H1 (cell line): ENCODE results near the gene SPDYE6. TPM values are rescaled to one million over a fixed set of nuclear protein-coding genes. Genes with fewer than 3 reads are reported as not detected.

ENCODE experiments used
- CTCF ChIA-PET: fragments of 300-600 bp; sonication (Branson Sonifier 250); formaldehyde crosslinking; loops from one replicate; lab custom pipeline; 2021; ENCODE audit not compliant: partially characterized antibody; lab: Charles Lee
- POLR2A ChIA-PET: fragments of 300-600 bp; sonication (Branson Sonifier 250); formaldehyde crosslinking; loops from one replicate; lab custom pipeline; 2021; ENCODE audit warnings: inconsistent platforms; ENCODE audit not compliant: partially characterized antibody; lab: Charles Lee
- DNase-seq, 2 experiments: peaks; one replicate each; pipeline versions ENCODE4 v3.0.0 to v3.0.0-alpha.2; 2010 to 2022; ENCODE audit warnings: low spot score in 2 of 2, low read depth in 1 of 2, mixed read lengths in 1 of 2
- FAIRE-seq: peaks from 2 replicates; lab custom pipeline; 2011; peaks lifted over from hg19 to GRCh38; lab: Jason Lieb, UNC
- H2AFZ ChIP-seq: 2 replicates; pipeline ENCODE4 v1.8.1; 2012; ENCODE audit warnings: low read length, inconsistent platforms
- H2AK5ac ChIP-seq: 2 replicates; pipeline ENCODE4 v1.6.1; 2013; ENCODE audit warnings: low read depth, low read length
- H2BK120ac ChIP-seq: replicated peaks from 2 replicates; pipeline ENCODE3; 2013; ENCODE audit warnings: low read depth, low read length, inconsistent platforms
- H2BK12ac ChIP-seq: 2 replicates; pipeline ENCODE4 v1.6.1; 2013; ENCODE audit warnings: low read depth, low read length
- H2BK15ac ChIP-seq: 2 replicates; pipeline ENCODE4 v1.6.1; 2013; ENCODE audit warnings: low read length
- H2BK20ac ChIP-seq: 2 replicates; pipeline ENCODE4 v1.6.1; 2013; ENCODE audit warnings: low read length
- H2BK5ac ChIP-seq: 2 replicates; pipeline ENCODE4 v1.6.1; 2013; ENCODE audit warnings: low read depth, low read length
- H3K14ac ChIP-seq: 2 replicates; pipeline ENCODE4 v1.6.1; 2013; ENCODE audit warnings: inconsistent platforms; ENCODE audit not compliant: insufficient read length
- H3K18ac ChIP-seq: 2 replicates; pipeline ENCODE4 v1.6.1; 2013; ENCODE audit warnings: low read length; ENCODE audit errors: extremely low read depth
- H3K23ac ChIP-seq: 2 replicates; pipeline ENCODE4 v1.6.1; 2013; ENCODE audit warnings: inconsistent platforms; ENCODE audit not compliant: insufficient read length
- H3K23me2 ChIP-seq: 2 replicates; pipeline ENCODE4 v1.6.1; 2013; ENCODE audit warnings: low read depth, low read length
- H3K27ac ChIP-seq: 2 replicates; pipeline ENCODE4 v1.6.1; 2011; ENCODE audit warnings: low read depth, low read length, inconsistent platforms
- H3K27me3 ChIP-seq, 4 experiments: replicated peaks in 1 of 4; 1 replicate in 1 of 4; 2 replicates in 3 of 4; pipeline versions ENCODE4 v1.6.1 to v1.8.1; 2011 to 2013; ENCODE audit warnings: low read length in 3 of 4, mild to moderate bottlenecking in 3 of 4, inconsistent platforms in 2 of 4, mixed read lengths in 2 of 4, moderate library complexity in 1 of 4; ENCODE audit not compliant: control insufficient read depth in 3 of 4, insufficient read depth in 3 of 4; ENCODE audit errors: extremely low read depth in 1 of 4
- H3K36me3 ChIP-seq, 4 experiments: 2 replicates each; pipeline versions ENCODE4 v1.6.1 to v1.8.1; 2011 to 2013; ENCODE audit warnings: mild to moderate bottlenecking in 4 of 4, low read length in 3 of 4, moderate library complexity in 2 of 4, control low read depth in 1 of 4, inconsistent platforms in 1 of 4; ENCODE audit not compliant: insufficient read depth in 4 of 4, control insufficient read depth in 2 of 4
- H3K4ac ChIP-seq: replicated peaks from 2 replicates; pipeline ENCODE3; 2013; ENCODE audit warnings: low read length, low read depth, mixed read lengths, inconsistent platforms; ENCODE audit not compliant: insufficient read length
- H3K4me1 ChIP-seq, 4 experiments: replicated peaks in 1 of 4; 1 replicate in 1 of 4; 2 replicates in 3 of 4; pipeline versions ENCODE4 v1.6.1 to v1.8.1; 2011 to 2013; ENCODE audit warnings: low read length in 3 of 4, inconsistent platforms in 2 of 4, mixed read lengths in 1 of 4; ENCODE audit not compliant: insufficient read depth in 4 of 4, control insufficient read depth in 3 of 4
- H3K4me2 ChIP-seq, 2 experiments: 2 replicates each; pipeline versions ENCODE4 v1.6.1 to v1.8.1; 2011 to 2013; ENCODE audit warnings: low read depth in 2 of 2, low read length in 2 of 2, control low read depth in 1 of 2, inconsistent platforms in 1 of 2, mild to moderate bottlenecking in 1 of 2; ENCODE audit not compliant: insufficient read depth in 1 of 2
- H3K4me3 ChIP-seq, 4 experiments: fragments of 200-600, 300-600 bp in 1 of 4; sonication (generic), shearing (Covaris generic), sonication (Bioruptor Twin) in 1 of 4; 2 replicates each; pipeline versions ENCODE4 v1.5.1 to v1.8.1; 2011 to 2016; ENCODE audit warnings: low read length in 4 of 4, low read depth in 3 of 4, control low read depth in 2 of 4, inconsistent platforms in 2 of 4, mild to moderate bottlenecking in 2 of 4, mixed read lengths in 1 of 4, moderate library complexity in 1 of 4; ENCODE audit not compliant: insufficient read depth in 2 of 4; ENCODE audit errors: extremely low read depth in 1 of 4
- H3K56ac ChIP-seq: replicated peaks from 2 replicates; pipeline ENCODE3; 2013; ENCODE audit warnings: low read depth, mild to moderate bottlenecking, mixed read lengths, low read length, inconsistent platforms; ENCODE audit not compliant: insufficient read length
- H3K79me1 ChIP-seq: 2 replicates; pipeline ENCODE4 v1.6.1; 2013; ENCODE audit warnings: low read depth, low read length, control low read depth
- H3K79me2 ChIP-seq, 2 experiments: 2 replicates each; pipeline versions ENCODE4 v1.6.1 to v1.8.1; 2012 to 2013; ENCODE audit warnings: low read length in 2 of 2, mild to moderate bottlenecking in 2 of 2, inconsistent platforms in 1 of 2; ENCODE audit not compliant: insufficient read depth in 2 of 2, control insufficient read depth in 1 of 2
- H3K9ac ChIP-seq, 4 experiments: replicated peaks in 1 of 4; 1 replicate in 1 of 4; 2 replicates in 3 of 4; pipeline versions ENCODE4 v1.6.1 to v1.8.1; 2011 to 2013; ENCODE audit warnings: low read depth in 3 of 4, low read length in 3 of 4, control low read depth in 2 of 4, mild to moderate bottlenecking in 2 of 4, moderate library complexity in 2 of 4, inconsistent platforms in 1 of 4; ENCODE audit errors: extremely low read depth in 1 of 4
- H3K9me3 ChIP-seq, 2 experiments: 2 replicates each; pipeline versions ENCODE4 v1.6.1 to v1.8.1; 2012 to 2013; ENCODE audit warnings: mild to moderate bottlenecking in 2 of 2, moderate library complexity in 2 of 2, control low read depth in 1 of 2, inconsistent platforms in 1 of 2, low read depth in 1 of 2, low read length in 1 of 2, mixed read lengths in 1 of 2; ENCODE audit not compliant: insufficient read depth in 2 of 2
- H4K20me1 ChIP-seq, 2 experiments: replicated peaks in 1 of 2; 2 replicates each; pipeline versions ENCODE3 to v1.8.1; 2011 to 2013; ENCODE audit warnings: inconsistent platforms in 2 of 2, low read length in 2 of 2, mild to moderate bottlenecking in 1 of 2; ENCODE audit not compliant: insufficient read depth in 2 of 2, control insufficient read depth in 1 of 2
- H4K5ac ChIP-seq: 2 replicates; pipeline ENCODE4 v1.6.1; 2013; ENCODE audit warnings: low read length, low read depth, mixed read lengths, inconsistent platforms; ENCODE audit not compliant: insufficient read length
- H4K8ac ChIP-seq: 2 replicates; pipeline ENCODE4 v1.8.0; 2013; ENCODE audit warnings: mild to moderate bottlenecking, moderate library complexity, low read length, inconsistent platforms; ENCODE audit not compliant: insufficient read depth; ENCODE audit errors: extremely low read depth
- H4K91ac ChIP-seq: replicated peaks from 2 replicates; pipeline ENCODE3; 2013; ENCODE audit warnings: low read length, mixed read lengths, inconsistent platforms; ENCODE audit not compliant: insufficient read length
- CEBPB ChIP-seq: IDR thresholded peaks from 2 replicates; pipeline ENCODE4 v1.6.1; 2012; ENCODE audit warnings: low read depth, low read length
- CTBP2 ChIP-seq: IDR thresholded peaks from 2 replicates; pipeline ENCODE4 v1.7.0; 2011; ENCODE audit warnings: borderline replicate concordance, mild to moderate bottlenecking, moderate library complexity, mixed read lengths, low read length; ENCODE audit not compliant: insufficient read depth, insufficient read length
- EZH2 ChIP-seq: fragments of 200-600 bp; sonication (generic); IDR thresholded peaks from 2 replicates; pipeline ENCODE4 v1.7.1; 2012; ENCODE audit warnings: low read depth, mild to moderate bottlenecking, moderate library complexity, low read length, inconsistent platforms; ENCODE audit not compliant: severe bottlenecking
- HDAC2 ChIP-seq, 2 experiments: fragments of 300-600 bp in 1 of 2; sonication (generic) in 1 of 2; IDR thresholded peaks; 2 replicates each; pipeline ENCODE4 v1.6.1; 2011 to 2012; ENCODE audit warnings: low read depth in 2 of 2, low read length in 2 of 2, mild to moderate bottlenecking in 2 of 2, moderate library complexity in 2 of 2, borderline replicate concordance in 1 of 2, inconsistent platforms in 1 of 2
- JUN ChIP-seq: IDR thresholded peaks from 2 replicates; pipeline ENCODE4 v1.6.1; 2011; ENCODE audit warnings: low read depth, mild to moderate bottlenecking, improper control_type of control experiment, low read length
- POLR2AphosphoS5 ChIP-seq: IDR thresholded peaks from 2 replicates; pipeline ENCODE4 v1.6.1; 2011; ENCODE audit warnings: low read depth, low read length
- SP2 ChIP-seq: IDR thresholded peaks from 2 replicates; pipeline ENCODE4 v1.6.1; 2012; ENCODE audit warnings: mild to moderate bottlenecking, low read length, inconsistent platforms
- TCF12 ChIP-seq: IDR thresholded peaks from 2 replicates; pipeline ENCODE4 v1.6.1; 2011; ENCODE audit warnings: low read depth, mild to moderate bottlenecking, low read length
- WGBS, 2 experiments: shearing (Covaris generic) in 1 of 2; methylation state at CpG; one replicate each; pipeline versions ENCODE4 v1.1.6 to v1.1.7; 2013 to 2015; ENCODE audit warnings: low lambda C conversion rate in 2 of 2, mixed read lengths in 2 of 2, inconsistent platforms in 1 of 2, low coverage in 1 of 2, missing lambda C conversion rate in 1 of 2; ENCODE audit not compliant: insufficient replicate concordance in 2 of 2, insufficient coverage in 1 of 2, insufficient read length in 1 of 2; ENCODE audit errors: extremely low coverage in 1 of 2, missing lambda C conversion rate in 1 of 2; 5-methylcytosine and 5-hydroxymethylcytosine counted together
- polyA plus RNA-seq, 7 experiments: library from polyadenylated mRNA; depleted of rRNA in 3 of 7; stranded (reverse) in 5 of 7; unstranded in 2 of 7; fragments of >200 nt in 5 of 7; fragments of 200-250 nt in 2 of 7; gene quantifications; 1 replicate in 5 of 7; 2 replicates in 1 of 7; 4 replicates in 1 of 7; pipeline versions ENCODE4 v1.2.1 to v1.2.3, GENCODE V29; 2011 to 2013; ENCODE audit warnings: missing spikeins in 2 of 7, mixed read lengths in 2 of 7
- total RNA-seq: library from RNA; stranded (reverse); fragmentation: NEBNext Ultra II Directional; extraction: Animal tissue kit (Norgen Biotek cat#: 25700); gene quantifications from 2 replicates; pipeline ENCODE4 v1.2.1, GENCODE V29; 2021

The SPDYE6 gene
- total and polyA plus RNA-seq, 2 of the 8 experiments (the other 6 are each of a cell fraction or from before 2014, with no cell fraction given), result not detected

DNA sequence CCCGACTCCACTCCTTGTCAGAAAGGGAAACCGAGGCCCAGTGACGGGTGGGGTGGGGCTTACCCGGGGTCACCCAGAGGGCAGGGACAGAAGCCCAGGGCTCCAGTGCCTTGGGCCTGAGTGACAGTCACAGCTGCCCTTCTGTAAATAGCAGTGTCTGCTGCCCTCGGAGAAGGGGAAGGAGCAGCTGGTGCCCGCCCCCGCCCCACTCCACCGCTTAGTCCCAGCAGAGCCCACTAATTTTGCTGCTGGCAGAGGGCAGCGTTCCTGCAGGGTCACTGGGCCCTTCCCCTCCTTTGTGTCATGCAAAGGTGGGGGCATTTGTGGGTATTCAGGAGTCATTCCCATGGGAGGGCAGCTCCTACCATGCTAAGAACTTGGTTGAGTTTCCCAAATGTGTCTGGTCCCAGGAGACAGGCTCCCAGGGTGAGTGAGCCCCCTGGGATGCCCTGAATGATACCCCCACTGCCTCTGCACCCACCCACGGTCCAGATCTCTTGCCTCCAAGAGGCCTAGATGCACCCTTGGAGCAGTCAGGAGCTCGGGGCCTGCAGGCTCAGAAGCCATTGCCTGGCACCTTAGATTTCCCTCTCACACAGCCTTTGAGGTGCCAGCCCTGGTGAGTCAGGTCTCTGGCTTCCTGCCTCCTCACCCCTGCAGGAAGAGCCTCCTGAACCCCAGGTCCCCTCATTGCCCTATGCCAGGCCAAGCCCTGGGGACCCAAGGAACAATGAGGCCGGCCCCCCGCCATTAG is 52.4 kb downstream of the SPDYE6 start:
- Histone ChIP-seq H3K4ac (no peak overlapping the region), H3K18ac (no peak overlapping the region), H3K23ac (no peak overlapping the region), H2BK12ac (no peak overlapping the region), H2AFZ (no peak overlapping the region), H4K91ac (no peak overlapping the region), H4K20me1 (peaks cover 4 to 5% of the 10 kb centered on the region in 2 experiments), H2BK120ac (no peak overlapping the region), H3K23me2 (peaks cover 2% of the 10 kb centered on the region; the same call in 1 of the 2 replicates), H3K9me3 (no peaks in the 10 kb centered on the region; a peak in 1 of 4 replicates), H3K4me3 (no peak overlapping the region), H2BK20ac (no peak overlapping the region), H4K8ac (no peak overlapping the region), H3K79me1 (no peaks in the 10 kb centered on the region), H3K56ac (no peak overlapping the region), H2BK15ac (no peak overlapping the region), H2AK5ac (no peak overlapping the region), H3K4me2 (no peak overlapping the region), H3K4me1 (peaks cover 5 to 19% (median 11%) of the 10 kb centered on the region in 4 experiments), H3K9ac (no peak overlapping the region), H3K27ac (no peak overlapping the region), H3K36me3 (peaks cover 0 to 2% (median 0%) of the 10 kb centered on the region in 4 experiments; a peak in 2 of 8 replicates), H2BK5ac (no peak overlapping the region), H3K14ac (no peak overlapping the region), H4K5ac (no peak overlapping the region), H3K27me3 (peaks cover 0 to 7% (median 3%) of the 10 kb centered on the region in 4 experiments; a peak in 4 of 7 replicates), H3K79me2 (no peaks in the 10 kb centered on the region; a peak in 1 of 4 replicates)
- ChIA-PET CTCF (interaction anchor here (0.6 to 12.9 kb wide), 7 partner anchors 10 to 306 kb away, joined by 3 to 134 read pairs (median 3); partner anchors contain the start of gene PRKRIP1), POLR2A (interaction anchor here (1.0 to 1.3 kb wide), 4 partner anchors 9 to 92 kb away, joined by 3 to 7 read pairs (median 4); partner anchors contain the start of gene PRKRIP1)
- no peak for FAIRE-seq
- no peak for DNase-seq
- 80% methylated on average over 10 of the region's 13 CpGs; no CpG with 5 or more reads in 1 of the 2 experiments for WGBS, 2 experiments
- TF ChIP-seq SP2, result no peak
- no peak for TF ChIP-seq TCF12
- TF ChIP-seq POLR2AphosphoS5, result no peak
- TF ChIP-seq CTBP2, result no peak
- TF ChIP-seq CEBPB, result no peak
- no peak for TF ChIP-seq JUN
- no peak for TF ChIP-seq EZH2
- no peak for TF ChIP-seq HDAC2 (IDR thresholded peaks at IDR 0.05; ENCODE audit: borderline replicate concordance in 1 of 2, low read depth in 2 of 2, low read length in 2 of 2)
